BLaER1 treated with 17β-estradiol and CSF1 and Interleukin-3, amounts not matched to agents 10 nM and 100 nM (cell line): Measurements from ENCODE around the gene ZBTB20.
A peak's percentile ranks its signal among the peaks of the same experiment; 100 is the strongest.
"Not testable (repeated sequence)": the region's sequence is repeated elsewhere in the genome, so short reads cannot be mapped to it uniquely, and the experiment has no call there.

ENCODE experiments used
- H3K27ac ChIP-seq, 11 experiments: shearing (Covaris generic); formaldehyde crosslinking; 2 replicates each; pipeline ENCODE4 v1.8.1; 2022
- H3K27me3 ChIP-seq, 11 experiments: shearing (Covaris generic); formaldehyde crosslinking; 2 replicates each; pipeline ENCODE4 v1.8.1; 2022
- H3K36me3 ChIP-seq, 11 experiments: shearing (Covaris generic); formaldehyde crosslinking; 2 replicates each; pipeline ENCODE4 v1.8.1; 2022
- H3K4me1 ChIP-seq, 10 experiments: shearing (Covaris generic); formaldehyde crosslinking; 2 replicates each; pipeline ENCODE4 v1.8.1; 2022
- H3K4me2 ChIP-seq, 11 experiments: shearing (Covaris generic); formaldehyde crosslinking; 2 replicates each; pipeline ENCODE4 v1.8.1; 2022
- H3K4me3 ChIP-seq, 10 experiments: shearing (Covaris generic); formaldehyde crosslinking; 2 replicates each; pipeline ENCODE4 v1.8.1; 2022
- H3K9ac ChIP-seq, 11 experiments: shearing (Covaris generic); formaldehyde crosslinking; 2 replicates each; pipeline ENCODE4 v1.8.1; 2022
- H3K9me3 ChIP-seq, 11 experiments: shearing (Covaris generic); formaldehyde crosslinking; replicated peaks in 1 of 11; 2 replicates each; pipeline ENCODE4 v1.8.1; 2022
- H4K20me1 ChIP-seq, 11 experiments: shearing (Covaris generic); formaldehyde crosslinking; 2 replicates each; pipeline ENCODE4 v1.8.1; 2022
- Cebpa-rat ChIP-seq, 11 experiments: shearing (Covaris generic); IDR thresholded peaks; 2 replicates each; pipeline ENCODE4 v1.8.1; 2022

The ZBTB20 gene

DNA sequence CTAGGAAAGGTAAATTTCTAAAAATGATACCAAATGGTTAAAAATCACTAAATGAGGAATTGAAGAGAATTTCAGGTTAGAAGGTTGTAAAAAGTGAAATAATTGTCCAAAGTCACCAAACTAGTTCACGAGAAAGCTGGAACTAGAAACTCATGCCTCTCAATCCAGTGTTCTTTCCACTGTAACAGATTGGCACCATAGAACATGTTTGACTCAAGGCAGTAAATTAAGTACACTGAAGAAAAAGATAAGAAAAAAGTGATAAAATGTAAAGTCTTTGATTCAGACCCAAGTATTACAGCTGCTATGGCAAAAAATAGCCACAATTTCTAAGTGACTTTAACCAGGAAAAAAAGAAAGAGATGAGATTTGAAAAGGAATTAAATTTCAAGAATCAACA, 26.5 kb downstream of the ZBTB20 start:
- H3K4me2 ChIP-seq, result no peak overlapping the region
- H3K27ac ChIP-seq, result no peak overlapping the region

DNA sequence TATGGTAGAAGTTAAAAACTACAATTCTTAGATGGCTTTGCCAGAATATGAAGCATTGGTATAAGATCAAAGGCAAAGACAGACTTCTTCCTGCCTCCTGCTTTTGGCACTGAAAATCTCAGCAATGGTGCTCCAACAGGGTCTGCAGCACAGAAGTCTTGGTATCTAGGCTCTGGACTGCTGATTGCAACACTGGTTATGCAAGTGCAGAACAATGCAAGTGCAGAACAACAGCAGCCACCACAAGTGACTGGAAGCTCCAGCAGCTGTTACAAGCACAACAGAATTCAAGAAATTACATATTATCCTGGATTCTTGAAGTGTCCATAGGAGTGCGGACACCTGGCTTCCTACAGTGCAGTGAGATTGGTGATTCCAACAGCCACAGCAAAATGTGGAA, 33.7 kb downstream of the ZBTB20 start:
- 0 out of 22 replicates have a peak, but pooled peaks cover 0 to 3% (median 0%) of the 10 kb centered on the region in 11 experiments for H4K20me1 ChIP-seq
- H3K4me3 ChIP-seq, result no peak overlapping the region
- H3K9ac ChIP-seq, result no peak overlapping the region
- no peaks in the 10 kb centered on the region for H3K4me1 ChIP-seq
- no peaks in the 10 kb centered on the region for H3K27me3 ChIP-seq
- no peak overlapping the region for H3K27ac ChIP-seq
- H3K36me3 ChIP-seq, result no peaks in the 10 kb centered on the region
- H3K9me3 ChIP-seq, result no peaks in the 10 kb centered on the region
- no peak overlapping the region for H3K4me2 ChIP-seq
- TF ChIP-seq Cebpa-rat (IDR thresholded peaks at IDR 0.05), result no peak

More for the DNA sequence above, 26.5 kb downstream of the ZBTB20 start:
- Histone ChIP-seq H3K9ac (no peak overlapping the region), H3K9me3 (no peaks in the 10 kb centered on the region), H3K27me3 (no peaks in the 10 kb centered on the region), H3K4me3 (no peak overlapping the region), H3K36me3 (no peaks in the 10 kb centered on the region), H3K4me1 (no peaks in the 10 kb centered on the region), H4K20me1 (peaks cover 0 to 7% (median 0%) of the 10 kb centered on the region in 11 experiments; a peak in 2 of 22 replicates)
- TF ChIP-seq Cebpa-rat (IDR thresholded peaks at IDR 0.05), result no peak

DNA sequence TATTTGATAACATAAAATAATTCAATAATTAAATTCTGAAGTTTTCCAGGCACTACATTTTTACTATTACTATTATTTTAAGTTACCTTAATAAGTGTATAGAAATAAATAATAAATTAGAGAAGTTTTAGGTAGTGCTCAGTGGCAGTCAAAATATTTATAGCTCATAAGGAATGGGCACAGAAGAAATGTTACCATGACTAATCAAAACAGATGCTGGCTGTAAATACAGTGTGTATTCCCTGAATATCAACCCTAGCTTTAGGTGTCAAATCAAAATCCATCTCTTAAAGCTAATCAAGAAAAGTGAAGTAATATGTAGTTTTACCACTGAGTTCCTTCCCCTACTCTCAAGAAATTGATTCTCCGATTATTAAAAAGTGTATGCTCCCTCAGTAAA, 35.5 kb downstream of the ZBTB20 start:
- H3K9me3 ChIP-seq, result no peaks in the 10 kb centered on the region
- no peak overlapping the region for H3K9ac ChIP-seq

DNA sequence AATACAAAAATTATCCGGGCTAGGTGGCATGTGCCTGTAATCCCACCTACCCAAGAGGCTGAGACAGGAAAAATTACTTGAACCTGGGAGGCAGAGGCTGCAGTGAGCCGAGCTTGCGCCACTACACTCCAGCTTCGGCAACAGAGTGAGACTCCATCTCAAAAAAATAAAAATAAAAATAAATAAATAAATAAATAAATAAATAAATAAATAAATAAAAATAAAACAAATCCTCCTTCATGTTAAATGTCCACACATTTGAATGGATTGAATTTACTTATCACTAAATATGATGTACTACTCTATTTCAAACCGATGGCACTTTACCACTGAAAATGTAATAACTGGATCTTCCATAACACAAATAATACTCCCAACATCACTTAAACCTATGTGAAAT, 36.3 kb downstream of the ZBTB20 start:
- no peaks in the 10 kb centered on the region for H3K27me3 ChIP-seq
- H3K4me3 ChIP-seq, result no peak overlapping the region
- no peak overlapping the region for H3K9ac ChIP-seq
- no peaks in the 10 kb centered on the region for H3K4me1 ChIP-seq
- H3K4me2 ChIP-seq, result no peak overlapping the region
- no peak for TF ChIP-seq Cebpa-rat (IDR thresholded peaks at IDR 0.05)
- H3K27ac ChIP-seq, result no peak overlapping the region
- H3K9me3 ChIP-seq, result no peaks in the 10 kb centered on the region
- peaks cover 0 to 10% (median 0%) of the 10 kb centered on the region in 11 experiments; a peak in 1 of 22 replicates for H3K36me3 ChIP-seq
- no peaks in the 10 kb centered on the region for H4K20me1 ChIP-seq

More for the DNA sequence above, 35.5 kb downstream of the ZBTB20 start:
- H4K20me1 ChIP-seq, result no peaks in the 10 kb centered on the region
- H3K36me3 ChIP-seq, result peaks cover 0 to 10% (median 0%) of the 10 kb centered on the region in 11 experiments; a peak in 1 of 22 replicates
- no peaks in the 10 kb centered on the region for H3K4me1 ChIP-seq
- H3K4me2 ChIP-seq, result no peak overlapping the region
- no peak overlapping the region for H3K27ac ChIP-seq
- H3K27me3 ChIP-seq, result no peaks in the 10 kb centered on the region
- no peak overlapping the region for H3K4me3 ChIP-seq
- TF ChIP-seq Cebpa-rat (IDR thresholded peaks at IDR 0.05), result no peak

DNA sequence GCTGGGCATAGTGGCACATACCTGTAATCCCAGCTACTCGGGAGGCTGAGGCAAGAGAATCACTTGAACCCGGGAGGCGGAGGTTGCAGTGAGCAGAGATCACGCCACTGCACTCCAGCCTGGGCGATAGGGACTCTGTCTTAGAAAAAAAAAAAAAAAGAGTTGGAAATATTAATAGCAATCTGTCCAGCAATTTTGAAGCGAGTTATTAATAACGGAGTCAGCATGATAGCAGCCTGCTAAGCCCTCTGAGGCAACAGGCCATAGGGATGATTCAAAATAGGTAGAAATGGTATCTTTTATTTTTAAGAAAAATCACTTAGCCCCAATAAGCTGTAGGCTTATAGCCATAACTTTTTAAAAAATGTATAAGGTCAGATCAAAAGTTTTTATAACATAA, 37.0 kb downstream of the ZBTB20 start:
- H3K27ac ChIP-seq, H3K27me3 ChIP-seq, H3K4me3 ChIP-seq, H3K9me3 ChIP-seq, H4K20me1 ChIP-seq, H3K4me1 ChIP-seq, H3K4me2 ChIP-seq, H3K9ac ChIP-seq: not testable (repeated sequence)
- H3K36me3 ChIP-seq, result peaks cover 0 to 10% (median 0%) of the 10 kb centered on the region in 11 experiments; a peak in 1 of 22 replicates

DNA sequence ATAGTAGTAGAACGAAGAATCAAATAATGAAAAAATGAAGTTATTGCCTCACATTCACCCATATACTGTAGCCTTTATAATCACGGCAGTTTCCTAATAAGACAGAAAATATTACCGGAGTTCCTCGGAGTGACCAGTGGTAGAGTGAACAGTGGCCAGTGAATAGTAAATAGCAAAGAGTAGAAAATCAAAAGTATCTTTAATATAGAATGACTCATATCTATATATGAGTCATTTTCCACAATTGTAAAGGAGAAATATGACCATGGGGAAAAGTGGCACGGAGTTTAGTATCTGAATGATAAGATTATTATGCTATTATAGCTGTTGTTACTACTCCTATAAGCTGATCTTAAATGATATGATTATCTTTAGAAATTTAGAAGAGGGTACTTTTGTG, 38.5 kb downstream of the ZBTB20 start:
- H3K9ac ChIP-seq, result no peak overlapping the region
- peaks cover 0 to 19% (median 0%) of the 10 kb centered on the region in 11 experiments; a peak in 2 of 22 replicates for H3K36me3 ChIP-seq
- H3K4me1 ChIP-seq, result no peaks in the 10 kb centered on the region
- no peak for TF ChIP-seq Cebpa-rat (IDR thresholded peaks at IDR 0.05)
- H3K4me2 ChIP-seq, result no peak overlapping the region
- H3K4me3 ChIP-seq, result no peak overlapping the region
- H3K9me3 ChIP-seq, result peaks cover 0 to 10% (median 3%) of the 10 kb centered on the region in 11 experiments; a peak in 7 of 22 replicates
- H3K27me3 ChIP-seq, result no peaks in the 10 kb centered on the region
- H3K27ac ChIP-seq, result no peak overlapping the region
- H4K20me1 ChIP-seq, result no peaks in the 10 kb centered on the region

DNA sequence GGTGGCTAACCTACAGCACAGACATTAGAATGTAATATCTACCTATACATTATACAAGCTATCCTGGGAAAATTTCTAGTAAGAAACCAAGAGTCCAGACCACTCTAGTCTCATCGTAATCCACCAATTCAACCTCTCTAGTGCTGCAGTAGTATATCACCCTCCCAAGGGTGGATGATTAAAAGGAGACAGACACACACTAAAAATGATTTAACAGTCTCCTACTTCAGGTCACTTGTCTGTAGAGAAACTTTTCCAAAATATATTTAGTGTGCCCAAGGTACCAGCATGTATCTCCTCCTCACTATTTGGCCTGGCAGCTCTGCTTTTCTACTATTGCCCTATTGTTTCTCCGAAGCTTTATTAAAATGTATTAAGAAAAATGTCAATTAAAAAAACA, 45.0 kb downstream of the ZBTB20 start:
- Histone ChIP-seq H3K27ac (no peak overlapping the region), H3K4me3 (no peak overlapping the region), H3K36me3 (peaks cover 0 to 10% (median 0%) of the 10 kb centered on the region in 11 experiments; a peak in 1 of 22 replicates), H3K9me3 (peaks cover 0 to 10% (median 3%) of the 10 kb centered on the region in 11 experiments; a peak in 7 of 22 replicates), H3K4me1 (peaks cover 6 to 22% (median 12%) of the 10 kb centered on the region in 10 experiments; a peak in 17 of 20 replicates), H4K20me1 (no peaks in the 10 kb centered on the region; a peak in 1 of 22 replicates), H3K4me2 (no peak overlapping the region), H3K9ac (no peak overlapping the region), H3K27me3 (no peaks in the 10 kb centered on the region)
- TF ChIP-seq Cebpa-rat (IDR thresholded peaks at IDR 0.05), result no peak

DNA sequence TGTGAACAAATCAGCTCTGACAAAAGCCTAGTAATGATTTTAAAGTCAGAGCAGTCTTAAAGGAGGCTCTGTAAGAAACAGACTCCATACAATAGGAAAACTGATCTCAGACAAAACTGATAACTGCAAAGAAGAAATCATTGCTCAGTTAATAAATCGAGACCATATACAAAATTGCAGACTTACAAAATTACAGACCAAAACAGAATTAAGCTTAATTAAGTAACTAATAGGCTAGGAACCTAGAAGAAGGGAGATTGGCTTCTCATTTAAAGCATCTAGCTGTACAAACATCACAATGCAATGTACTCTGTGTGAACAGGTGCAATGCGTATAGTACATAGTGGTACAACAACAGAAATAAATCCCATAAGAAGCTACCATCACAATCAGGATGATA, 46.3 kb downstream of the ZBTB20 start:
- Histone ChIP-seq H3K9ac (peak overlapping the region in 2 of 11 experiments; percentile 54 to 62; a peak in 6 of 22 replicates), H4K20me1 (no peaks in the 10 kb centered on the region; a peak in 1 of 22 replicates), H3K27ac (no peak overlapping the region), H3K27me3 (no peaks in the 10 kb centered on the region), H3K9me3 (peaks cover 0 to 10% (median 3%) of the 10 kb centered on the region in 11 experiments; a peak in 7 of 22 replicates), H3K4me1 (peaks cover 6 to 22% (median 12%) of the 10 kb centered on the region in 10 experiments; a peak in 17 of 20 replicates), H3K4me3 (peak overlapping the region in 2 of 10 experiments; percentile 34 to 41; a peak in 2 of 20 replicates), H3K4me2 (peak overlapping the region; percentile 30 to 75 (median 65); a peak in 18 of 22 replicates), H3K36me3 (peaks cover 0 to 9% (median 0%) of the 10 kb centered on the region in 11 experiments; a peak in 1 of 22 replicates)
- no peak for TF ChIP-seq Cebpa-rat (IDR thresholded peaks at IDR 0.05)

DNA sequence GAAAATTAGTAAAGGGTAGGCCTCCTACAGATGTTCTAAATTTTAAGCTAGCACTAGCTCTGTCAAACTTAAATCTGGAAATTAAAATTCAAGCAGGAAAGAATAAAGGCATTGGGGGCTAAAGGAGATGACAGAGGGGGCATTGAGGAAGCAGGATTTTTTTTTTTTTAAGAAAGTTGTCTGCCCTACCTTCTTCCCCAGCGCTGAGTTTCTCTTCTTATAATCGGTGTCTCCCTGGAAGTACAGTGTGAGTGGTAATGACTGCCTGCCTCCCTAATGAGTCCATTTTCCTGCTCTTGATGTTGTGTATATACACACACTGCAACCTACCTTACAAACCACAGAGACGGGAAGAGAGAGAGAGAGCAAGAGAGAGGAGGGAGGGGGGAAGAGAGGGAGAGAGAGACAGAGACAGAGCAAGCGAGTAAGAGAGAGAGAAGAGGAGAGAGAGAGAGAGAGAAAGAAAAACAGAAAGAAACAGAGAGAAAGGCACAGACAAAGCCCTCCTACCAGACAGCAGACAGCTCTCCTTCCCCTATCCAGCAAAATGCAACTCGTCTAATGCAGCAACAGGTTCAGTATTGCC, 47.0 kb downstream of the ZBTB20 start:
- Histone ChIP-seq H3K4me3 (peak overlapping the region; percentile 6 to 41 (median 27); a peak in 14 of 20 replicates), H3K27me3 (no peaks in the 10 kb centered on the region), H3K9me3 (peaks cover 0 to 10% (median 3%) of the 10 kb centered on the region in 11 experiments; a peak in 7 of 22 replicates), H3K36me3 (peaks cover 0 to 9% (median 0%) of the 10 kb centered on the region in 11 experiments; a peak in 1 of 22 replicates), H3K27ac (peak overlapping the region in 8 of 11 experiments; percentile 2 to 44 (median 21); a peak in 8 of 22 replicates), H3K9ac (peak overlapping the region; percentile 1 to 66 (median 53); a peak in 18 of 22 replicates), H4K20me1 (no peaks in the 10 kb centered on the region; a peak in 1 of 22 replicates), H3K4me1 (peaks cover 6 to 22% (median 12%) of the 10 kb centered on the region in 10 experiments; a peak in 17 of 20 replicates), H3K4me2 (peak overlapping the region; percentile 30 to 75 (median 65))
- TF ChIP-seq Cebpa-rat (IDR thresholded peaks at IDR 0.05), result no peak
